GM19099 (cell line): ENCODE data around the gene RBM20.

Experiments
- POLR2A ChIP-seq: IDR thresholded peaks from 3 replicates; pipeline ENCODE4 v1.6.1; 2011; ENCODE audit warnings: low read depth; ENCODE audit not compliant: insufficient read length; ENCODE audit errors: extremely low read depth

The RBM20 gene

GRCh38 chr10:110637558-110638053 lies 6.5 kb upstream of the RBM20 start:
- no peak for TF ChIP-seq POLR2A

- no peak for TF ChIP-seq POLR2A
Observed at GRCh38 chr10:110638319-110638718, 5.8 kb upstream of the RBM20 start.

- no peak for TF ChIP-seq POLR2A
Observed at GRCh38 chr10:110641256-110641655, 2.9 kb upstream of the RBM20 start.

- TF ChIP-seq POLR2A = no peak
Observed at GRCh38 chr10:110642204-110643034, 1.7 kb upstream of the RBM20 start.

GRCh38 chr10:110643035-110643652 lies 992 bp upstream of the RBM20 start:
- no peak for TF ChIP-seq POLR2A

- no peak for TF ChIP-seq POLR2A
Observed at GRCh38 chr10:110644598-110645462, 694 bp downstream of the RBM20 start.

- no peak for TF ChIP-seq POLR2A
Observed at GRCh38 chr10:110646417-110647135, 2.4 kb downstream of the RBM20 start.

GRCh38 chr10:110647136-110647430 lies 2.9 kb downstream of the RBM20 start:
- no peak for TF ChIP-seq POLR2A

- no peak for TF ChIP-seq POLR2A
Observed at GRCh38 chr10:110648692-110649346, 4.7 kb downstream of the RBM20 start.

- TF ChIP-seq POLR2A = no peak
Observed at GRCh38 chr10:110649347-110650264, 5.5 kb downstream of the RBM20 start.

- TF ChIP-seq POLR2A = no peak
Observed at GRCh38 chr10:110650265-110650668, 6.1 kb downstream of the RBM20 start.

- no peak for TF ChIP-seq POLR2A
Observed at GRCh38 chr10:110651044-110651958, 7.2 kb downstream of the RBM20 start.
